ENCODE results near the gene TXNRD1.

Gene TXNRD1

DNA sequence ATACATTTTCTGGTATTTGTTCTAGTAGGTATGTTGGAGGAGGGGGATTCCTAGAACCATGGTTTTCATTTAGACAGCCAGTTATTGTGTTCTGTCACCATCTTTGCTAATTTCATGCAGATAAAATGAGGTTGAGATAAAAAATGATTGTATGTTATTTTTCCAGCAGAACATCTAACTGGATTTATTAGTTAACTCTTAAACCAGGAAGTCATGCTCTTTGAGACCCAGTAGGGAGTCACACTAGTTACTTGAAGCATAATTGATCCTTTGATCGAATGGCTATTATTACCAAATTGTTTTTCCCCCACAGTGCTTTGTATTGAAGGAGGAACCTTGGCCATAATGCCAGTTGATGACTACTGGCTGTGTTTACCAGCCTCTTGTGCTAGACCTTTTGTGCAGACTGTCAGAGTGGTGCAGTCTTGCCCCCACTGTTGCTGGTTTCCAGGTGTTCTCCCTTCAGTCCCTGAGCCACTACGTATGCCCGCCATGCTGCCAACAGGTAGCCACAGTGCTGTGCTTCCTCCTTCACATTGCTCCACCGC lies 93.9 kb downstream of the TXNRD1 start:
- H3K4me3 ChIP-seq (ENCODE audit: low read depth, low read length): no peak overlapping the region
- DNase-seq (ENCODE audit: low read depth): no peak
- TF ChIP-seq CTCF (IDR thresholded peaks at IDR 0.05; ENCODE audit: low read depth, low read length, missing control alignments): no peak

GRCh38 chr12:104310751-104311633 lies 95.4 kb downstream of the TXNRD1 start:
- H3K4me3 ChIP-seq (ENCODE audit: low read depth, low read length): no peak overlapping the region
- TF ChIP-seq CTCF (IDR thresholded peaks at IDR 0.05; ENCODE audit: low read depth, low read length, missing control alignments): no peak
- no peak for DNase-seq (ENCODE audit: low read depth)

GRCh38 chr12:104312202-104312601 lies 96.6 kb downstream of the TXNRD1 start:
- DNase-seq (ENCODE audit: low read depth): no peak
- TF ChIP-seq CTCF (IDR thresholded peaks at IDR 0.05; ENCODE audit: low read depth, low read length, missing control alignments): no peak
- no peak overlapping the region for H3K4me3 ChIP-seq (ENCODE audit: low read depth, low read length)

- TF ChIP-seq CTCF (IDR thresholded peaks at IDR 0.05; ENCODE audit: low read depth, low read length, missing control alignments): no peak
- no peak for DNase-seq (ENCODE audit: low read depth)
- H3K4me3 ChIP-seq (ENCODE audit: low read depth, low read length): no peak overlapping the region
Observed at GRCh38 chr12:104312654-104313053, 97.1 kb downstream of the TXNRD1 start.

DNA sequence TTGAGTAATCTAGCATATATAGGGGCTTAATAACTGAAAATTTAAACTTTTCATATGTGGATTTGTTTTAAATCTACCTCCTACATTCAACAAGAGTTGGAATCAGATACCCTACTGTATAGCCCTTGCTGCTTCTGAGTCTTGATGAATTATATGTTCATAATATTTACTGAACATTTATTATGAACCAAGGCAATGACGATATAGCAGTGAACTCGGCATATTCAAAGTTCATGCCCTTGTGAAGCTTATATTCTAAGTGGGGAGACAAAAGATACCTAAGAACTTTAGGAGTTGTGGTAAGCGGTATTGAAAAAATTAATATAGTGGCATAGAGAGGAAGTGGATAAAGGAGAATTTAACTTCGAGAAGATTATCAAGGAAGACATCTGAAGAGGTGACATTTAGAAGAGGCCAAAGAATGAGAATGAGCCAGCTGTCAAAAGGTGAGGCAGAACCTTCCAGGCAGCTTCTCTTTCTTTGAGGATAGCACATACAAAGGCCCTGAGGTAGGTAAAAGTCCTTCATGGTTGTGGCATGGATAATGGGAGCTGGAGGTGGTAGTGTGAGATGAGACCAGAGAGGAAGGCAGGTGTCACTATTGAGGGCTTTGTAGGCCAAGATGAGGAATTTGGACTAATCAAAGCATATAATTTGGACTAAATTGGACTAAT lies 98.1 kb downstream of the TXNRD1 start:
- no peak for TF ChIP-seq CTCF (IDR thresholded peaks at IDR 0.05; ENCODE audit: low read depth, low read length, missing control alignments)
- DNase-seq (ENCODE audit: low read depth): no peak
- no peak overlapping the region for H3K4me3 ChIP-seq (ENCODE audit: low read depth, low read length)

GRCh38 chr12:104314242-104314614 lies 98.6 kb downstream of the TXNRD1 start:
- no peak overlapping the region for H3K4me3 ChIP-seq (ENCODE audit: low read depth, low read length)
- no peak for DNase-seq (ENCODE audit: low read depth)
- no peak for TF ChIP-seq CTCF (IDR thresholded peaks at IDR 0.05; ENCODE audit: low read depth, low read length, missing control alignments)
